Stomach (tissue), 4 donors: ENCODE results near the gene RABGAP1L.

Experiments
- CTCF ChIP-seq, 7 experiments: fragments of 450-650 bp in 4 of 7; fragments of 200-600 bp in 3 of 7; sonication (generic) in 3 of 7; IDR thresholded peaks; one replicate each; pipeline ENCODE4 v1.5.1; 2016 to 2019; ENCODE audit warnings: antibody characterized with exemption in 7 of 7, control low read depth in 2 of 7, mild to moderate bottlenecking in 1 of 7
- POLR2AphosphoS5 ChIP-seq, 3 donors: sonication (generic); formaldehyde crosslinking; IDR thresholded peaks; one replicate each; pipeline ENCODE4 v1.6.1; 2016; ENCODE audit warnings: antibody characterized with exemption in 3 of 3

GRCh38 chr1:174809755-174810280 is 650.5 kb downstream of the RABGAP1L start:
- no peak for TF ChIP-seq CTCF (IDR thresholded peaks at IDR 0.05)
- TF ChIP-seq POLR2AphosphoS5 (IDR thresholded peaks at IDR 0.05): no peak
